Skeletal muscle satellite cell (primary cell): ENCODE measurements around the gene GPER1.
A peak's percentile ranks its signal among the peaks of the same experiment; 100 is the strongest.

Experiments used
- H3K27me3 ChIP-seq: 2 replicates; pipeline ENCODE4 v1.7.0; 2013; ENCODE audit warnings: low read length; ENCODE audit not compliant: control insufficient read depth, insufficient read depth
- H3K36me3 ChIP-seq: 2 replicates; pipeline ENCODE4 v1.7.0; 2013; ENCODE audit warnings: mild to moderate bottlenecking, control low read depth, low read length; ENCODE audit not compliant: insufficient read depth
- H3K4me1 ChIP-seq: 2 replicates; pipeline ENCODE4 v1.7.0; 2013; ENCODE audit warnings: low read length; ENCODE audit not compliant: control insufficient read depth, insufficient read depth
- H3K4me2 ChIP-seq: 2 replicates; pipeline ENCODE4 v1.7.0; 2013; ENCODE audit warnings: mild to moderate bottlenecking, low read length
- H3K4me3 ChIP-seq: 2 replicates; pipeline ENCODE4 v1.7.0; 2013; ENCODE audit warnings: low read length
- H3K9ac ChIP-seq: 2 replicates; pipeline ENCODE4 v1.7.0; 2013; ENCODE audit warnings: mild to moderate bottlenecking, low read depth, low read length, moderate library complexity
- H3K9me3 ChIP-seq: replicated peaks from 2 replicates; pipeline ENCODE4 v1.7.0; 2013; ENCODE audit warnings: mild to moderate bottlenecking, control low read depth, low read length

GPER1 gene

DNA sequence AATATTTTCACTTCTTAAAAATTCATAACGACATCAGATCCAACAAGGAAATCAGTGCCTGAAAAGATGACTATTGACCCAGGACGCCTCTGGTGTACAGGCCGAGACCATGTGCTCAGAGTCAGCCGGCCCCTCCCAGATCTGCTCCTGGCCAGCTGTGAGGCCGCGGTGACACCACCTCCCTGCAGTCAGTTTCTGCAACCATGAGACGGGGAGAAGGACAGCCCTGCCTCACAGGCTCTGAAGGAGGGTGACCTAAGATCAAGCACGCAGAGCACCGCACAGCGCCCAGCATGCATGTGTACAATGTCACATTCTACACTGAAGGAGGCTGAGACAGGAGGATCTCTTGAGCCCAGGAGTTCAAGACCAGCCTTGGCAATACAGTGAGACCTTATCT, 2.6 kb upstream of the GPER1 start:
- Histone ChIP-seq H3K4me1 (peaks cover 36% of the 10 kb centered on the region), H3K4me2 (no peak overlapping the region), H3K9ac (no peak overlapping the region), H3K27me3 (no peaks in the 10 kb centered on the region), H3K36me3 (no peaks in the 10 kb centered on the region), H3K9me3 (no peaks in the 10 kb centered on the region), H3K4me3 (no peak overlapping the region)

DNA sequence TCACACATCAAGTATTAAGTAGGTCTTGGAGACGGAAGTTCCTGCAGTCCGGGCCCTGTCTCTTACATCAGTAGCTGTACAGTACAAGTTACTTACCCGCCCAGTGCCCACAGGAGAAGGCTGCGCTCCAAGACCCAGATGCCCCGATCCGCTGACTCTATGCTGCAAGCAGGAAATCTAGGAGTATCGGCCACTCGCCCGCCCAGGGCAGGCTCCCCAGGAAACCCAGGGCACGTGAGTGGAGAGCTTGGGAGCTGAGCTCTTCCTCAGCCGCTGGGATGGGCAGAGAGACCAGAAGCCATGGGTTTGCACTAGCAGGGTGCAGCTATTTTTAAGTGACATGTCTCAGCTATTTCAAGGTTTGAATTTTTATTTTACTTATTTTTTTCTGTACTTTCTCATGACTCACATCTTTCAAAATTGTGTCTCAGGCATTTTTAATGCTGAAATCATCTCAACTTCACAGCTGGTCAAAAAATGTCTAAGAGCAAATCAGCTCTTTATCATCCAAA, 1.9 kb upstream of the GPER1 start:
- no peak overlapping the region for H3K9ac ChIP-seq
- H3K4me2 ChIP-seq: no peak overlapping the region
- H3K27me3 ChIP-seq: no peaks in the 10 kb centered on the region
- peaks cover 36% of the 10 kb centered on the region for H3K4me1 ChIP-seq
- H3K36me3 ChIP-seq: no peaks in the 10 kb centered on the region
- H3K9me3 ChIP-seq: no peaks in the 10 kb centered on the region
- no peak overlapping the region for H3K4me3 ChIP-seq

DNA sequence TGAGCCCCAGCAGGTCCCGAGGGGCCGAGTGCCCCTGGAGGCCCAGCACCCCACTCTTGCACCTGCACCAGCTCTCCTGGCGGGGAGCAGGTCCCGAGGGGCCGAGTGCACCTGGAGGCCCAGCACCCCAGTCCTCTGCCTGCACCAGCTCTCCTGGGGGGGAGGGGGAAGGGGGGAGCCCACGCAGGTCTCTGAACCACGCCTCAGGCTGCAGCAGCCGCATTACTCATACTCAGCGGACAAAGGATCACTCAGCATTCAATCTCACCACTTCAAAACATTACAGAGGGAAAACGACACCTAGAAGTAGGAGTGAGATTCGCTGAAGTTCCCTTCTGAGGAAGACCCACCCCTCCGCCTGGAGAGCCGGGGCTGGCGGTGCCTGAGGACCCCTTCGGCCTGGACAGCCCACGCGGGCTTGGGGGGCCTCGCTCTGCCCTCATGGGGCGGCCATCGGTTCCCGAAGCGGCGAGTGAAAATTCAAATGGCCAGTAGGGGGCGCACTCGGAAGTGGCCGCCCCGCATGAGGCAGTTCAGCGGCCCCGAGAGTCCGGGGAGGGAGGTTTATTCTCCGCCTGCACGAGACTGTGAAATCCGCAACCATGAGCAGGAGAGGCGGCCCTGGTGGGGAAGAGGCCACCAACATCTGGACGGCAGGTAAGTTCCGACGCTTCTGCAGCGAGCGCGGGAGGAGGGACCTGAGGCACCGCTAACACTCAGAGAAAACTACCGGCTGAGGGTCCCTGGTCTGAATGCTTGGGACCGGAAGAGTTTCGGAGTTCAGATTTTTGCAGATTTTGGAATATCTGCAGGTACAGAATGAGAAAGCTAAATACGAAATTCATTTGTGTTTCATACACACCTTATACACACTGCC, 1.1 kb upstream of the GPER1 start:
- Histone ChIP-seq H3K4me1 (peaks cover 36% of the 10 kb centered on the region), H3K4me3 (peak overlapping the region; percentile 67), H3K27me3 (no peaks in the 10 kb centered on the region), H3K36me3 (peaks cover 4% of the 10 kb centered on the region), H3K4me2 (peak overlapping the region; percentile 82), H3K9me3 (no peaks in the 10 kb centered on the region), H3K9ac (peak overlapping the region; percentile 49)

DNA sequence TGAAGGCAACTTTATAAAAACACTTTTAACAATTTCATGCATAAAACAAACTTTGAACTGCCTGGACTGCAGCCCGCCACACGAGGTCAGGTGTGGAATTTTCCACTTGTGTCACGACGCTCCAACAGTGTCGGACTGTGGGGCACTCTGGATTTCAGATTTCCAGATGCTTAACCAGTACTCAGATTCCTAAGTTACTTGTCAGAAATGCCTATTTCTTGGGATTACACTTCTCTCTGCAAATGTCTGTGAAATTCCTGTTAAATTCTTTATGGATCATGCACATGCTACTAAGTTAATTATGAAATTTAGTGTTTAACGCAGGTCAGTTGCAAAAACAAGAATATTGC, 473 bp upstream of the GPER1 start:
- peak overlapping the region; percentile 67 for H3K4me3 ChIP-seq
- peak overlapping the region; percentile 49 for H3K9ac ChIP-seq
- H3K27me3 ChIP-seq: no peaks in the 10 kb centered on the region
- H3K9me3 ChIP-seq: no peaks in the 10 kb centered on the region
- H3K36me3 ChIP-seq: peaks cover 7% of the 10 kb centered on the region
- peak overlapping the region; percentile 82 for H3K4me2 ChIP-seq
- peaks cover 36% of the 10 kb centered on the region for H3K4me1 ChIP-seq

DNA sequence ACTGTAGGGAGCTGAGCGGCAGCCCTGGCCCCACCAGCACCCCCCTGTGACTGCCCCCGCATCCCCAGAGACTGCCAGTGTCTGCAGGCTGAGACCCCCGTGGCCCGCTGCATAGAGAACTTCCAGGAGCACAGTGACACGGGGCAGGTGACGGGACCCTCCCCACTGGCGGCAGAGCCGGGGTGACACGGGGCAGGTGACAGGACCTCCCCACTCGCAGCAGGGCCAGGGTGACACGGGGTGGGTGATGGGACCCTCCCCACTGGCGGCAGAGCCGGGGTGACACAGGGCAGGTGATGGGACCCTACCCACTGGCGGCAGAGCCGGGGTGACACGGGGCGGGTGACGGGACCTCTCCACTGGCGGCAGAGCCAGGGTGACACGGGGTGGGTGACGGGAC, 2.3 kb downstream of the GPER1 start:
- H3K36me3 ChIP-seq: peaks cover 7% of the 10 kb centered on the region
- no peaks in the 10 kb centered on the region for H3K9me3 ChIP-seq
- no peak overlapping the region for H3K4me2 ChIP-seq
- H3K27me3 ChIP-seq: no peaks in the 10 kb centered on the region
- no peak overlapping the region for H3K4me3 ChIP-seq
- H3K4me1 ChIP-seq: peaks cover 36% of the 10 kb centered on the region
- H3K9ac ChIP-seq: no peak overlapping the region

DNA sequence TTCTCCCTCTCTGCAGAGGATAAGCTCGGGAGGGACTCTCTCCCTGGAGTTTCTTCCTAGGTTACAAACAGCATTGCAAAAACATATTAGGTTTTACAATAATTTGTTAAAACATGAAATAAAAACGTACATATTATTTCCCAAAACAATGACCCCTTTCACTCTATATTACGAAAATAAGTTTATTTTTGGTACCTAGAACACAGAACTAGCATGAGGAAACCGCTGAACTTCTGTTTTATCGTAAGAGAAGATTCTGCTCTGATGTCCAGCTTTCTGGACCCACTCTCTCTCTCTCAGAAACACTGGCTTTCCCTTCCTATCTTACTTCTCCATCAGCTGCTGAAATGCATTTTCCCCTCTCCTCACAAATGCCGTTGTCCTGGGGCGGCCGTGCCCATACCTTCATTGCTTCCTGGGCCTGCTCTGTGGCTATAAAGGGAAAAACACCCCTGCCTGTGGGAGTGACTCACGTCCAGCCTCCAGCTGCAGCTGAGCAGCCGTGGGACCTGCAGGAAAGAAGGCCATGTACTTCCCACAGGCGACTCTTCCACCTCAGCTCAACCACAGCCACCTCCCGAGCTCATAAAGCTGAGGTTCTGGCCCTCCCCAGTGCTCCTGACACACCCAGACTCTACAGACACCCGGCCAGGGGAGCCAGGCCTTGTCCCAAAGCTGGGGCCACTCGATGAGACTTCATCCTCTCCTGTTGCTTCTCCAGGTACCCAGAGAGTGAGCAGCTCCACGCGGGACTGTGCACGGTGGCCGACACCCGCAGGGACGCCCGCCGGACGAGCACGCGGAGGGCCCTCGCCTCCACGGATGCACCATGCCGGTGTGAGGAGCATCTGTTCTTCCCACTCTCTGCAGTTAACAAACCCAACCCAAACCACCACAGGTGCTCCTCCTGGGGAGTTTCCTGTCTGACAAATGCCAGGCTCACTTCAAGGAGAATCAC, 3.1 kb downstream of the GPER1 start:
- Histone ChIP-seq H3K36me3 (peaks cover 7% of the 10 kb centered on the region), H3K27me3 (no peaks in the 10 kb centered on the region), H3K4me2 (no peak overlapping the region), H3K4me1 (peaks cover 38% of the 10 kb centered on the region), H3K9me3 (no peaks in the 10 kb centered on the region), H3K4me3 (no peak overlapping the region), H3K9ac (no peak overlapping the region)

DNA sequence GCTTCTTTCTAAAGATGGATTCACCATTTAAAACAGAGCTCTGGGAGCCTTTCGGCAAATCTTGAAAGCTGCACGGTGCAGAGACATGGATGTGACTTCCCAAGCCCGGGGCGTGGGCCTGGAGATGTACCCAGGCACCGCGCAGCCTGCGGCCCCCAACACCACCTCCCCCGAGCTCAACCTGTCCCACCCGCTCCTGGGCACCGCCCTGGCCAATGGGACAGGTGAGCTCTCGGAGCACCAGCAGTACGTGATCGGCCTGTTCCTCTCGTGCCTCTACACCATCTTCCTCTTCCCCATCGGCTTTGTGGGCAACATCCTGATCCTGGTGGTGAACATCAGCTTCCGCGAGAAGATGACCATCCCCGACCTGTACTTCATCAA, 3.7 kb downstream of the GPER1 start:
- peaks cover 40% of the 10 kb centered on the region for H3K4me1 ChIP-seq
- no peak overlapping the region for H3K4me3 ChIP-seq
- no peak overlapping the region for H3K4me2 ChIP-seq
- no peak overlapping the region for H3K9ac ChIP-seq
- H3K9me3 ChIP-seq: no peaks in the 10 kb centered on the region
- no peaks in the 10 kb centered on the region for H3K27me3 ChIP-seq
- peaks cover 7% of the 10 kb centered on the region for H3K36me3 ChIP-seq

DNA sequence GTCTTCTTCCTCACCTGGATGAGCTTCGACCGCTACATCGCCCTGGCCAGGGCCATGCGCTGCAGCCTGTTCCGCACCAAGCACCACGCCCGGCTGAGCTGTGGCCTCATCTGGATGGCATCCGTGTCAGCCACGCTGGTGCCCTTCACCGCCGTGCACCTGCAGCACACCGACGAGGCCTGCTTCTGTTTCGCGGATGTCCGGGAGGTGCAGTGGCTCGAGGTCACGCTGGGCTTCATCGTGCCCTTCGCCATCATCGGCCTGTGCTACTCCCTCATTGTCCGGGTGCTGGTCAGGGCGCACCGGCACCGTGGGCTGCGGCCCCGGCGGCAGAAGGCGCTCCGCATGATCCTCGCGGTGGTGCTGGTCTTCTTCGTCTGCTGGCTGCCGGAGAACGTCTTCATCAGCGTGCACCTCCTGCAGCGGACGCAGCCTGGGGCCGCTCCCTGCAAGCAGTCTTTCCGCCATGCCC, 4.3 kb downstream of the GPER1 start:
- Histone ChIP-seq H3K4me2 (no peak overlapping the region), H3K9ac (no peak overlapping the region), H3K9me3 (no peaks in the 10 kb centered on the region), H3K36me3 (peaks cover 7% of the 10 kb centered on the region), H3K27me3 (no peaks in the 10 kb centered on the region), H3K4me1 (peaks cover 35% of the 10 kb centered on the region), H3K4me3 (no peak overlapping the region)

DNA sequence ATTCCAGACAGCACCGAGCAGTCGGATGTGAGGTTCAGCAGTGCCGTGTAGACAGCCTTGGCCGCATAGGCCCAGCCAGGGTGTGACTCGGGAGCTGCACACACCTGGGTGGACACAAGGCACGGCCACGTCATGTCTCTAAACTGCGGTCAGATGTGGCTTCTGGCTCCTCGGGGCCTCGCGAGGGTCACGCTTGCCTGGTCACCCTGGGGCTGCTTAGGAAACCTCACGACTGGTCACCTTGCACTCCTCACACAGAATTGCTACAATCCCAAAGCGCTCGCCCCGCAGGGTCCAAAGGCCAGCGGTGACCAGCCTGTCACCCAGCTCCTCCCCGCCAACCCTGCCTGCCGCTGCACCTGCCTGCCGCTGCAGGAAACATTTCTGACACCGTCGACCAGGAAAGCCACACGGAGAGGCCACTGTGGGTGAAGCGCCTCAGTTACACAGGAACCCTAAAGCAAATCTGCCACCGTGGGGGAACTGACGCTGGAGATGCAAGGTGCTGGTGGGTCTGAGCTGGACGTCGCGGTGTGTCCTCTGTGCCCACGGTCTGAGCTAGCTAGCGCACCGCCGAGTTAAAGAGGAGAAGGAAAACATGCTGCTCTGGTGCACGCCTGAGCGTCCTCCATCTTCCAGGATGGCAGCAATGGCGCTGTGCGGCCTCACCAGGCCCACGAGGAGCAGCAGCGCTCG, 5.0 kb downstream of the GPER1 start:
- Histone ChIP-seq H3K9me3 (no peaks in the 10 kb centered on the region), H3K9ac (no peak overlapping the region), H3K4me1 (peaks cover 27% of the 10 kb centered on the region), H3K4me2 (no peak overlapping the region), H3K27me3 (no peaks in the 10 kb centered on the region), H3K4me3 (no peak overlapping the region), H3K36me3 (peaks cover 7% of the 10 kb centered on the region)

DNA sequence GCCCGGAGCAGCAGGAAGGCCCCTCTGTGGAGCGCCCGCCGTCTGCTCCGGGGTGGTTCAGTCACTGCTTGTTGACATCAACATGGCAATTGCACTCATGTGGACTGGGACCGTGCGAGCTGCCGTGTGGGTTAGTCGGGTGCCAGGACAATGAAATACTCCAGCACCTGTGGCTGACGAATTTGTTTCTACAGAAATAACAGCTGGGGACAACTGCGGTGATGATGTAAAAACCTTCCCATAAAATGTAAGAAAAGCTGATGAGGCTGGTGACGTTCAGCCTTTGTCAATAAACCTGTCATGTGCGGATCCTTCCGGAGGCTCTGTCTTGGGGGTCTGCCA, 5.6 kb downstream of the GPER1 start:
- no peak overlapping the region for H3K4me3 ChIP-seq
- peaks cover 22% of the 10 kb centered on the region for H3K4me1 ChIP-seq
- no peak overlapping the region for H3K9ac ChIP-seq
- H3K27me3 ChIP-seq: no peaks in the 10 kb centered on the region
- H3K4me2 ChIP-seq: no peak overlapping the region
- peaks cover 7% of the 10 kb centered on the region for H3K36me3 ChIP-seq
- no peaks in the 10 kb centered on the region for H3K9me3 ChIP-seq

DNA sequence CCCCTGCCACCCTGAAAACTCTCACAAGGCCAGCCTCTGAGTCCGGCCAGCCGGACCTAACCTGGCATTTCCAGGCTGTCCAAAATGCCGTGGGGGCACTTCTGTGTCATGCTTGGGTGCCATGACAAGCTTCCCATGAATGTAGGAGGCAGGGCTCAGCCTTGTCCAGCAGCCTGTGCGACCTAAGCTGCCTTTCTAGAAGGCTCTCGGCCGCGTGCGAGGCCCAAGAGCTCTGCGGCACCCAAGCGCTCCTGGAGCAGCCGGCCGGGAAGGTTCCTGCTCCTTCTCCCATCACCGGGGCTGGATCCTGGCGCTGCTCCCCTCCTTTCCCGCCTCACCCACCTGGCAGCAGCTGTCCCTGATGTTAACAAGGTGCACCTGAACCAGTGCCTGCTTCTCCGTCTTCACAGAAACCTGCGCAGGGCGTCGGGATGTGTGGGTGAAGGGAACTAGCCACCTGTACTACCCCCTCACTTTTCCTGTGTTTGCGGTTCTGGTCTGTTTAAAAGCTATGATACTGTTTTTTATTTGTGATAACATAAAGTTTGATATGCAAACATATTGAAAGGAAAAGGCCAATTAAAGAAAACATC, 6.1 kb downstream of the GPER1 start:
- H3K4me1 ChIP-seq: peaks cover 16% of the 10 kb centered on the region
- H3K9ac ChIP-seq: no peak overlapping the region

More for the DNA sequence above, 6.1 kb downstream of the GPER1 start:
- Histone ChIP-seq H3K27me3 (no peaks in the 10 kb centered on the region), H3K36me3 (peaks cover 7% of the 10 kb centered on the region), H3K4me2 (no peak overlapping the region), H3K4me3 (no peak overlapping the region), H3K9me3 (no peaks in the 10 kb centered on the region)
